Keratinocyte (primary cell): ENCODE measurements around the gene RBX1. TPM values are rescaled to one million over a fixed set of nuclear protein-coding genes. Genes with fewer than 3 reads are reported as not detected.

Experiments used
- DNase-seq: peaks from one replicate; pipeline ENCODE4 v3.0.0-alpha.2; 2011; ENCODE audit warnings: low read depth, missing footprints, low spot score
- FAIRE-seq: peaks from 2 replicates; lab custom pipeline; 2011; peaks lifted over from hg19 to GRCh38; lab: Jason Lieb, UNC
- H2AFZ ChIP-seq: 2 replicates; pipeline ENCODE4 v1.6.0; 2012; ENCODE audit warnings: low read length, control low read depth, inconsistent platforms; ENCODE audit not compliant: control insufficient read depth
- H3K27ac ChIP-seq: 2 replicates; pipeline ENCODE4 v1.5.1; 2011; ENCODE audit warnings: low read length; ENCODE audit not compliant: control insufficient read depth, insufficient read depth
- H3K27me3 ChIP-seq: 3 replicates; pipeline ENCODE4 v1.6.0; 2011; ENCODE audit warnings: low read length; ENCODE audit not compliant: control insufficient read depth, insufficient read depth; ENCODE audit errors: extremely low read depth
- H3K36me3 ChIP-seq, 2 experiments: 2 replicates in 1 of 2; 3 replicates in 1 of 2; pipeline ENCODE4 v1.5.1; 2011; ENCODE audit warnings: low read length in 2 of 2, mild to moderate bottlenecking in 1 of 2; ENCODE audit not compliant: control insufficient read depth in 2 of 2, insufficient read depth in 2 of 2; ENCODE audit errors: extremely low read depth in 1 of 2
- H3K4me1 ChIP-seq: 3 replicates; pipeline ENCODE4 v1.5.1; 2011; ENCODE audit warnings: low read length; ENCODE audit not compliant: control insufficient read depth, insufficient read depth; ENCODE audit errors: extremely low read depth
- H3K4me2 ChIP-seq: 3 replicates; pipeline ENCODE4 v1.6.0; 2011; ENCODE audit warnings: low read depth, low read length; ENCODE audit not compliant: control insufficient read depth, insufficient read depth; ENCODE audit errors: extremely low read depth
- H3K4me3 ChIP-seq, 3 experiments: fragments of 200-600 bp in 1 of 3; sonication (generic) in 1 of 3; 2 replicates in 2 of 3; 3 replicates in 1 of 3; pipeline ENCODE4 v1.5.1; 2011 to 2016; ENCODE audit warnings: low read length in 3 of 3, mild to moderate bottlenecking in 3 of 3, control low read depth in 2 of 3, inconsistent platforms in 1 of 3, low read depth in 1 of 3, mixed read lengths in 1 of 3, mixed run types in 1 of 3, moderate library complexity in 1 of 3; ENCODE audit not compliant: control insufficient read depth in 2 of 3, insufficient read depth in 2 of 3; ENCODE audit errors: extremely low read depth in 1 of 3
- H3K79me2 ChIP-seq: 2 replicates; pipeline ENCODE4 v1.6.0; 2012; ENCODE audit warnings: low read length; ENCODE audit not compliant: control insufficient read depth, insufficient read depth
- H3K9ac ChIP-seq: 3 replicates; pipeline ENCODE4 v1.6.0; 2011; ENCODE audit warnings: low read length; ENCODE audit not compliant: control insufficient read depth, insufficient read depth; ENCODE audit errors: extremely low read depth
- H3K9me1 ChIP-seq: 3 replicates; pipeline ENCODE4 v1.6.0; 2011; ENCODE audit warnings: low read length; ENCODE audit not compliant: control insufficient read depth, insufficient read depth; ENCODE audit errors: extremely low read depth
- H3K9me3 ChIP-seq: 2 replicates; pipeline ENCODE4 v1.5.1; 2012; ENCODE audit warnings: low read depth, low read length; ENCODE audit not compliant: control insufficient read depth
- H4K20me1 ChIP-seq: 3 replicates; pipeline ENCODE4 v1.6.0; 2011; ENCODE audit warnings: low read length; ENCODE audit not compliant: control insufficient read depth, insufficient read depth; ENCODE audit errors: extremely low read depth
- CTCF ChIP-seq, 3 experiments: IDR thresholded peaks in 1 of 3; conservative IDR thresholded peaks in 1 of 3; optimal IDR thresholded peaks in 1 of 3; 2 replicates in 2 of 3; 3 replicates in 1 of 3; pipeline versions ENCODE3 to v1.5.1; 2011; ENCODE audit warnings: low read length in 3 of 3, mild to moderate bottlenecking in 3 of 3, moderate library complexity in 2 of 3, control low read depth in 1 of 3, inconsistent platforms in 1 of 3; ENCODE audit not compliant: insufficient read depth in 2 of 3; ENCODE audit errors: extremely low read depth in 1 of 3
- EZH2 ChIP-seq: IDR thresholded peaks from one replicate; pipeline ENCODE4 v1.6.1; 2012; ENCODE audit warnings: inconsistent platforms, mild to moderate bottlenecking, low read length, moderate library complexity
- dilution Hi-C: fragments of 300-500 bp; cut with MboI; formaldehyde crosslinking; loops from one replicate; pipeline ENCODE4 v1.7.0; 2020; ENCODE audit warnings: low sequenced_read_pairs; ENCODE audit not compliant: extremely low pct_ligation_motif_present
- polyA plus RNA-seq, 5 experiments: library from polyadenylated mRNA; depleted of rRNA in 3 of 5; stranded (reverse) in 3 of 5; stranded (forward) in 1 of 5; unstranded in 1 of 5; fragments of >200 nt; gene quantifications; 1 replicate in 1 of 5; 2 replicates in 3 of 5; 3 replicates in 1 of 5; pipeline versions ENCODE4 v1.2.1 to v1.2.3, GENCODE V29; 2011 to 2012; ENCODE audit warnings: missing spikeins in 2 of 5, low read depth in 1 of 5, low replicate concordance in 1 of 5

Gene RBX1
- polyA plus RNA-seq, 1 donor (not counting 4 experiments of a cell fraction or from before 2014, with no cell fraction given), result 143 TPM

GRCh38 chr22:40951795-40952605 is 822 bp downstream of the RBX1 start:
- Histone ChIP-seq H3K4me2 (peak overlapping the region; percentile 96), H3K9ac (peak overlapping the region; percentile 97), H3K36me3 (peaks cover 4 to 21% of the 10 kb centered on the region in 2 experiments), H3K9me3 (no peaks in the 10 kb centered on the region), H3K4me1 (peaks cover 22% of the 10 kb centered on the region), H3K9me1 (no peaks in the 10 kb centered on the region), H3K4me3 (peak overlapping the region; percentile 60 to 77 (median 76)), H3K27ac (peak overlapping the region; percentile 93), H3K79me2 (peaks cover 52% of the 10 kb centered on the region), H4K20me1 (peaks cover 3% of the 10 kb centered on the region), H2AFZ (peak overlapping the region; percentile 41), H3K27me3 (no peaks in the 10 kb centered on the region)
- FAIRE-seq (peak; percentile 32), DNase-seq (no peak)
- TF ChIP-seq CTCF (optimal IDR thresholded peaks at IDR 0.05 in 1 of 3, IDR thresholded peaks at IDR 0.05 in 1 of 3, conservative IDR thresholded peaks at IDR 0.05 in 1 of 3; ENCODE audit: extremely low read depth in 1 of 3, insufficient read depth in 2 of 3, low read length in 3 of 3) (no peak), EZH2 (no peak)
- dilution Hi-C loops, result no loop called here

- Histone ChIP-seq H3K4me3 (no peak overlapping the region), H3K4me1 (peaks cover 22% of the 10 kb centered on the region), H3K9ac (no peak overlapping the region), H3K27me3 (no peaks in the 10 kb centered on the region), H4K20me1 (peaks cover 3% of the 10 kb centered on the region), H3K4me2 (peak overlapping the region; percentile 96), H3K27ac (no peak overlapping the region), H3K9me1 (no peaks in the 10 kb centered on the region), H3K36me3 (peaks cover 4 to 21% of the 10 kb centered on the region in 2 experiments), H3K79me2 (peaks cover 67% of the 10 kb centered on the region), H3K9me3 (no peaks in the 10 kb centered on the region), H2AFZ (no peak overlapping the region)
- no peak for TF ChIP-seq EZH2
- TF ChIP-seq CTCF (optimal IDR thresholded peaks at IDR 0.05 in 1 of 3, IDR thresholded peaks at IDR 0.05 in 1 of 3, conservative IDR thresholded peaks at IDR 0.05 in 1 of 3; ENCODE audit: extremely low read depth in 1 of 3, insufficient read depth in 2 of 3, low read length in 3 of 3), result no peak
- dilution Hi-C loops, result no loop called here
- no peak for DNase-seq
- no peak for FAIRE-seq
These were observed 2.3 kb downstream of the RBX1 start for GRCh38 chr22:40953471-40953870.
